Glutamatergic neuron (in vitro differentiated cells): ENCODE measurements around the gene POLR1C. TPM values are rescaled to one million over a fixed set of nuclear protein-coding genes. Genes with fewer than 3 reads are reported as not detected.

Experiments
- DNase-seq: peaks from one replicate; pipeline ENCODE4 v3.0.0; 2022
- H3K27ac Mint-ChIP-seq: one replicate; pipeline ENCODE4 v1.8.0; 2020; ENCODE audit warnings: mild to moderate bottlenecking, mixed read lengths, inconsistent platforms; ENCODE audit not compliant: unreplicated experiment
- H3K27me3 Mint-ChIP-seq: one replicate; pipeline ENCODE4 v1.8.0; 2020; ENCODE audit warnings: mild to moderate bottlenecking, moderate library complexity, mixed read lengths, inconsistent platforms; ENCODE audit not compliant: unreplicated experiment
- H3K36me3 Mint-ChIP-seq: one replicate; pipeline ENCODE4 v1.8.0; 2020; ENCODE audit warnings: mild to moderate bottlenecking, mixed read lengths, inconsistent platforms; ENCODE audit not compliant: unreplicated experiment
- H3K4me1 Mint-ChIP-seq: one replicate; pipeline ENCODE4 v1.8.0; 2020; ENCODE audit warnings: mild to moderate bottlenecking, low read depth, mixed read lengths, inconsistent platforms; ENCODE audit not compliant: unreplicated experiment
- H3K4me3 Mint-ChIP-seq: one replicate; pipeline ENCODE4 v1.8.0; 2020; ENCODE audit warnings: mild to moderate bottlenecking, mixed read lengths, inconsistent platforms; ENCODE audit not compliant: unreplicated experiment
- H3K9me3 Mint-ChIP-seq: one replicate; pipeline ENCODE4 v1.8.0; 2020; ENCODE audit warnings: mild to moderate bottlenecking, moderate library complexity, mixed read lengths, inconsistent platforms; ENCODE audit not compliant: unreplicated experiment
- total RNA-seq: library from RNA; stranded (reverse); fragmentation: NEBNext Ultra II Directional; extraction: Animal tissue kit (Norgen Biotek cat#: 25700); gene quantifications from one replicate; pipeline ENCODE4 v1.2.1, GENCODE V29; 2021; ENCODE audit not compliant: unreplicated experiment
- TF ChIP-seq, protein P1 (sequence below): fragments of 200-600 bp; sonication (generic); IDR thresholded peaks from one replicate; pipeline ENCODE4 v1.5.0; 2021; ENCODE audit not compliant: partially characterized antibody, unreplicated experiment

POLR1C gene
- total RNA-seq, 1 donor from 2014 or later = 18.9 TPM

DNA sequence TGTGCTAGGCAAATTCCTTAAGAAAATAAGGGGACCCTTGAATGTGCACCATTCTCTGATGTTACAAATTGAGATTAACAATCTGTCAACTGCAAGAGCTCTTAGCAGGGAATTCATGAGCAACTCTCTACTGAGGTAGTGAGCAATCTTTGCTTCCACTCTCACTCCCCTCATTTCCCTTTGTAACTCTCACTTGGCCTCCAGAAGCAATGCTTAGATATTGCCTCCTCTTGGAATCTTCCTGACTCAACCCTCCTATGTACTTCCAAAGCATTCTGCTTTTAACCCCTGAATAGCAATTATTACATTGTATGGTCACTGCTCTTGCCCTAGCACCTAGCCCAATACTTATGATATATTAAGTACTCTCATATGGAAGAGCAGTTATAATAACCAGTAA lies 42.4 kb downstream of the POLR1C start:
- H3K36me3 Mint-ChIP-seq = no peaks in the 10 kb centered on the region
- no peaks in the 10 kb centered on the region for H3K27me3 Mint-ChIP-seq
- H3K9me3 Mint-ChIP-seq = no peaks in the 10 kb centered on the region
- no peak for DNase-seq
- TF ChIP-seq, protein P1, sequence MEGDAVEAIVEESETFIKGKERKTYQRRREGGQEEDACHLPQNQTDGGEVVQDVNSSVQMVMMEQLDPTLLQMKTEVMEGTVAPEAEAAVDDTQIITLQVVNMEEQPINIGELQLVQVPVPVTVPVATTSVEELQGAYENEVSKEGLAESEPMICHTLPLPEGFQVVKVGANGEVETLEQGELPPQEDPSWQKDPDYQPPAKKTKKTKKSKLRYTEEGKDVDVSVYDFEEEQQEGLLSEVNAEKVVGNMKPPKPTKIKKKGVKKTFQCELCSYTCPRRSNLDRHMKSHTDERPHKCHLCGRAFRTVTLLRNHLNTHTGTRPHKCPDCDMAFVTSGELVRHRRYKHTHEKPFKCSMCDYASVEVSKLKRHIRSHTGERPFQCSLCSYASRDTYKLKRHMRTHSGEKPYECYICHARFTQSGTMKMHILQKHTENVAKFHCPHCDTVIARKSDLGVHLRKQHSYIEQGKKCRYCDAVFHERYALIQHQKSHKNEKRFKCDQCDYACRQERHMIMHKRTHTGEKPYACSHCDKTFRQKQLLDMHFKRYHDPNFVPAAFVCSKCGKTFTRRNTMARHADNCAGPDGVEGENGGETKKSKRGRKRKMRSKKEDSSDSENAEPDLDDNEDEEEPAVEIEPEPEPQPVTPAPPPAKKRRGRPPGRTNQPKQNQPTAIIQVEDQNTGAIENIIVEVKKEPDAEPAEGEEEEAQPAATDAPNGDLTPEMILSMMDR = no peak
- no peak overlapping the region for H3K27ac Mint-ChIP-seq
- no peaks in the 10 kb centered on the region for H3K4me1 Mint-ChIP-seq
- H3K4me3 Mint-ChIP-seq = no peak overlapping the region

GRCh38 chr6:43570876-43571441 lies 54.1 kb downstream of the POLR1C start:
- TF ChIP-seq, protein P1 = no peak
- peaks cover 4% of the 10 kb centered on the region for H3K9me3 Mint-ChIP-seq
- no peaks in the 10 kb centered on the region for H3K36me3 Mint-ChIP-seq
- peaks cover 5% of the 10 kb centered on the region for H3K4me1 Mint-ChIP-seq
- DNase-seq = no peak
- peaks cover 6% of the 10 kb centered on the region for H3K27me3 Mint-ChIP-seq
- H3K4me3 Mint-ChIP-seq = no peak overlapping the region
- peak overlapping the region; percentile 62 for H3K27ac Mint-ChIP-seq

Other genes with a start within 250 kb of the POLR1C start
- gene SLC22A7, start 218.8 kb upstream of the POLR1C start, total RNA-seq = 0.34 TPM
- gene CRIP3, start 208.3 kb upstream of the POLR1C start, total RNA-seq = 0.69 TPM
- gene ZNF318, start 147.4 kb upstream of the POLR1C start, total RNA-seq = 26.3 TPM
- gene ABCC10, start 89.5 kb upstream of the POLR1C start, total RNA-seq = 94.8 TPM
- gene DLK2, start 61.5 kb upstream of the POLR1C start, total RNA-seq = 2.2 TPM
- gene TJAP1, start 39.5 kb upstream of the POLR1C start, total RNA-seq = 30.9 TPM
- gene LRRC73, start 6.7 kb upstream of the POLR1C start, total RNA-seq = 1.2 TPM
- gene YIPF3, start 163 bp upstream of the POLR1C start, total RNA-seq = 198 TPM
- 52.7 TPM for gene XPO5, start 58.9 kb downstream of the POLR1C start, total RNA-seq
- 20.2 TPM for gene POLH, start 59.1 kb downstream of the POLR1C start, total RNA-seq
- 114 TPM for gene GTPBP2, start 112.2 kb downstream of the POLR1C start, total RNA-seq
- 38.8 TPM for gene MAD2L1BP, start 118.8 kb downstream of the POLR1C start, total RNA-seq
- 0.22 TPM for gene RSPH9, start 127.9 kb downstream of the POLR1C start, total RNA-seq
- 27.7 TPM for gene MRPS18A, start 170.7 kb downstream of the POLR1C start, total RNA-seq